Measurements from ENCODE around the gene PGAM2. TPM values are rescaled to one million over a fixed set of nuclear protein-coding genes. Genes with fewer than 3 reads are reported as not detected.
"Not testable (repeated sequence)": the region's sequence is repeated elsewhere in the genome, so short reads cannot be mapped to it uniquely, and the experiment has no call there.

The PGAM2 gene
- total RNA-seq, 1 donor from 2014 or later: not detected

- not testable (repeated sequence) for DNase-seq (ENCODE audit: low spot score)
These were observed 31.2 kb downstream of the PGAM2 start for GRCh38 chr7:44033971-44034844.

- not testable (repeated sequence) for DNase-seq (ENCODE audit: low spot score)
These were observed 33.3 kb downstream of the PGAM2 start for GRCh38 chr7:44032031-44032430.

- not testable (repeated sequence) for DNase-seq (ENCODE audit: low spot score)
These were observed 34.0 kb downstream of the PGAM2 start for GRCh38 chr7:44031319-44031718.

- not testable (repeated sequence) for DNase-seq (ENCODE audit: low spot score)
These were observed 35.3 kb downstream of the PGAM2 start for GRCh38 chr7:44030029-44030428.

GRCh38 chr7:44029433-44029832, 35.9 kb downstream of the PGAM2 start:
- not testable (repeated sequence) for DNase-seq (ENCODE audit: low spot score)

- not testable (repeated sequence) for DNase-seq (ENCODE audit: low spot score)
These were observed 42.4 kb downstream of the PGAM2 start for GRCh38 chr7:44022796-44023467.

- not testable (repeated sequence) for DNase-seq (ENCODE audit: low spot score)
These were observed 43.3 kb downstream of the PGAM2 start for GRCh38 chr7:44022069-44022468.

GRCh38 chr7:44019825-44020224, 45.5 kb downstream of the PGAM2 start:
- DNase-seq (ENCODE audit: low spot score): not testable (repeated sequence)

GRCh38 chr7:44018857-44019807, 46.2 kb downstream of the PGAM2 start:
- peak; percentile 99 for DNase-seq (ENCODE audit: low spot score)

- not testable (repeated sequence) for DNase-seq (ENCODE audit: low spot score)
These were observed 50.3 kb downstream of the PGAM2 start for GRCh38 chr7:44015090-44015489.

Small RNA genes lying within 50 kb of the gene (microRNA-seq; reads per million reads assigned to microRNA genes)
- gene MIR6837 (ENCODE audit: borderline number of aligned reads) (not detected), gene MIR6838 (ENCODE audit: borderline number of aligned reads) (not detected)

Other genes with a start within 250 kb of the PGAM2 start
- 78.5 TPM for gene MRPS24, start 196.1 kb downstream of the PGAM2 start, total RNA-seq
- gene URGCP, start 159.0 kb downstream of the PGAM2 start, total RNA-seq: 44.3 TPM
- gene UBE2D4, start 139.1 kb downstream of the PGAM2 start, total RNA-seq: 25.1 TPM
- gene SPDYE1, start 67.7 kb downstream of the PGAM2 start, total RNA-seq: not detected
- gene DBNL, start 20.9 kb downstream of the PGAM2 start, total RNA-seq: 99.0 TPM
- gene POLM, start 17.0 kb upstream of the PGAM2 start, total RNA-seq: 15.5 TPM
- gene AEBP1, start 38.8 kb upstream of the PGAM2 start, total RNA-seq: 267 TPM
- gene POLD2, start 58.0 kb upstream of the PGAM2 start, total RNA-seq: 60.2 TPM
- gene MYL7, start 75.8 kb upstream of the PGAM2 start, total RNA-seq: not detected
- 0.48 TPM for gene GCK, start 123.9 kb upstream of the PGAM2 start, total RNA-seq
- 77.4 TPM for gene YKT6, start 135.4 kb upstream of the PGAM2 start, total RNA-seq

All from mesenteric fat pad (tissue), 1 donor.